NCI-H2029 (cell line): Measurements from ENCODE around the gene FICD.

ENCODE experiments used
- DNase-seq: peaks from one replicate; lab custom pipeline; 2025; lab: John Stamatoyannopoulos, UW

FICD gene

GRCh38 chr12:108567406-108568337 is 52.6 kb downstream of the FICD start:
- no peak for DNase-seq

GRCh38 chr12:108568338-108569154 is 53.5 kb downstream of the FICD start:
- DNase-seq: no peak
